ENCODE results near the gene LSM12. TPM values are rescaled to one million over a fixed set of nuclear protein-coding genes. Genes with fewer than 3 reads are reported as not detected.
"Not testable (repeated sequence)": the region's sequence is repeated elsewhere in the genome, so short reads cannot be mapped to it uniquely, and the experiment has no call there.

Gene LSM12
- polyA plus RNA-seq, 1 of the 3 experiments (the other 2 are of a cell fraction) = 26.6 TPM

- Histone ChIP-seq H3K27ac (ENCODE audit: low read depth in 2 of 2, low read length in 1 of 2) (no peak overlapping the region), H3K79me2 (ENCODE audit: insufficient read depth) (peaks cover 96% of the 10 kb centered on the region), H3K27me3 (ENCODE audit: insufficient read depth) (no peaks in the 10 kb centered on the region), H3K4me3 (ENCODE audit: low read depth in 2 of 2, low read length in 1 of 2) (no peak overlapping the region), H3F3A (replicated peaks; ENCODE audit: insufficient read depth) (peaks cover 16% of the 10 kb centered on the region), H3K9me3 (no peaks in the 10 kb centered on the region), H2AFZ (ENCODE audit: low read depth) (no peak overlapping the region), H4K20me1 (ENCODE audit: insufficient read depth) (peaks cover 26% of the 10 kb centered on the region), H3K36me3 (replicated peaks in 1 of 2; ENCODE audit: control insufficient read depth in 1 of 2, insufficient read depth in 2 of 2, low read length in 1 of 2) (peaks cover 23 to 57% of the 10 kb centered on the region in 2 experiments), H3K4me1 (ENCODE audit: control insufficient read depth in 1 of 2, insufficient read depth in 2 of 2, low read depth in 1 of 2, low read length in 1 of 2) (no peaks in the 10 kb centered on the region), H3K9ac (no peak overlapping the region), H3K9me2 (no peaks in the 10 kb centered on the region), H3K4me2 (no peak overlapping the region)
- no peak for DNase-seq
- TF ChIP-seq JUND (IDR thresholded peaks at IDR 0.05) = no peak
- no peak for TF ChIP-seq YY1 (IDR thresholded peaks at IDR 0.05; ENCODE audit: low read depth)
- TF ChIP-seq TCF12 (IDR thresholded peaks at IDR 0.05) = no peak
- no peak for TF ChIP-seq CTCF (IDR thresholded peaks at IDR 0.05)
- no peak for TF ChIP-seq ELF1 (IDR thresholded peaks at IDR 0.05)
- TF ChIP-seq NFIC (IDR thresholded peaks at IDR 0.05; ENCODE audit: borderline replicate concordance) = no peak
- TF ChIP-seq RFX5 (IDR thresholded peaks at IDR 0.05; ENCODE audit: low read length) = no peak
- no peak for TF ChIP-seq FOSL2 (IDR thresholded peaks at IDR 0.05; ENCODE audit: borderline replicate concordance, low read depth)
- 98% methylated on average over 9 of the region's 9 CpGs for WGBS (ENCODE audit: low lambda C conversion rate)
- CTCF ChIA-PET = interaction anchor here (0.9 to 1.4 kb wide), 3 partner anchors 42 to 66 kb away, joined by 3 to 5 read pairs (median 4); no protein-coding TSS in a partner anchor
- POLR2A ChIA-PET = no interaction called here
Measured at GRCh38 chr17:44049294-44050060, 17.0 kb downstream of the LSM12 start.

- POLR2A ChIA-PET; H3K9me2 ChIP-seq; H3K4me2 ChIP-seq; H2AFZ ChIP-seq (ENCODE audit: low read depth); H3K27ac ChIP-seq (ENCODE audit: low read depth in 2 of 2, low read length in 1 of 2); H3K9ac ChIP-seq; H3K4me3 ChIP-seq (ENCODE audit: low read depth in 2 of 2, low read length in 1 of 2); H3K27me3 ChIP-seq (ENCODE audit: insufficient read depth); H3K9me3 ChIP-seq; H3K4me1 ChIP-seq (ENCODE audit: control insufficient read depth in 1 of 2, insufficient read depth in 2 of 2, low read depth in 1 of 2, low read length in 1 of 2); DNase-seq: not testable (repeated sequence)
- CTCF ChIA-PET = interaction anchor here (1.8 kb wide), 1 partner anchor 69 kb away, joined by 3 read pairs; no protein-coding TSS in a partner anchor
- Histone ChIP-seq H3K36me3 (replicated peaks in 1 of 2; ENCODE audit: control insufficient read depth in 1 of 2, insufficient read depth in 2 of 2, low read length in 1 of 2) (peaks cover 16 to 49% of the 10 kb centered on the region in 2 experiments), H3K79me2 (ENCODE audit: insufficient read depth) (peaks cover 98% of the 10 kb centered on the region), H3F3A (replicated peaks; ENCODE audit: insufficient read depth) (peaks cover 32% of the 10 kb centered on the region), H4K20me1 (ENCODE audit: insufficient read depth) (peaks cover 38% of the 10 kb centered on the region)
- 95% methylated on average over 7 of the region's 7 CpGs for WGBS (ENCODE audit: low lambda C conversion rate)
Measured at GRCh38 chr17:44046893-44047292, 19.6 kb downstream of the LSM12 start.

- Histone ChIP-seq H2AFZ (ENCODE audit: low read depth) (no peak overlapping the region), H3K4me1 (ENCODE audit: control insufficient read depth in 1 of 2, insufficient read depth in 2 of 2, low read depth in 1 of 2, low read length in 1 of 2) (peaks cover 0 to 1% of the 10 kb centered on the region in 2 experiments; a peak in 1 of 4 replicates), H3K4me2 (no peak overlapping the region), H3K4me3 (ENCODE audit: low read depth in 2 of 2, low read length in 1 of 2) (no peak overlapping the region), H3K9me2 (no peaks in the 10 kb centered on the region), H4K20me1 (ENCODE audit: insufficient read depth) (peaks cover 52% of the 10 kb centered on the region), H3K27me3 (ENCODE audit: insufficient read depth) (no peaks in the 10 kb centered on the region), H3F3A (replicated peaks; ENCODE audit: insufficient read depth) (peaks cover 39% of the 10 kb centered on the region), H3K36me3 (replicated peaks in 1 of 2; ENCODE audit: control insufficient read depth in 1 of 2, insufficient read depth in 2 of 2, low read length in 1 of 2) (peaks cover 11 to 47% of the 10 kb centered on the region in 2 experiments), H3K27ac (ENCODE audit: low read depth in 2 of 2, low read length in 1 of 2) (no peak overlapping the region), H3K9ac (no peak overlapping the region), H3K9me3 (no peaks in the 10 kb centered on the region), H3K79me2 (ENCODE audit: insufficient read depth) (peaks cover 98% of the 10 kb centered on the region)
- 95% methylated on average over 4 of the region's 4 CpGs for WGBS (ENCODE audit: low lambda C conversion rate)
- POLR2A ChIA-PET = no interaction called here
- CTCF ChIA-PET = interaction anchor here (2.3 kb wide), 1 partner anchor 102 kb away, joined by 10 read pairs; no protein-coding TSS in a partner anchor
- TF ChIP-seq POLR2AphosphoS5 (IDR thresholded peaks at IDR 0.05; ENCODE audit: low read depth, low read length) (no peak), RCOR1 (IDR thresholded peaks at IDR 0.05; ENCODE audit: low read length) (no peak), YY1 (IDR thresholded peaks at IDR 0.05; ENCODE audit: low read depth) (no peak), NRF1 (IDR thresholded peaks at IDR 0.05; ENCODE audit: low read depth, low read length) (no peak), FOXM1 (IDR thresholded peaks at IDR 0.05; ENCODE audit: low read depth) (no peak), FOSL2 (IDR thresholded peaks at IDR 0.05; ENCODE audit: borderline replicate concordance, low read depth) (no peak), GATA2 (CRISPR knock-in tag; IDR thresholded peaks at IDR 0.05) (no peak), RXRA (IDR thresholded peaks at IDR 0.05; ENCODE audit: borderline replicate concordance, low read depth) (no peak), ELF1 (IDR thresholded peaks at IDR 0.05) (no peak), RAD21 (IDR thresholded peaks at IDR 0.05; ENCODE audit: low read length) (no peak), PBX3 (IDR thresholded peaks at IDR 0.05) (no peak)
- DNase-seq = no peak
Measured at GRCh38 chr17:44045486-44045885, 21.0 kb downstream of the LSM12 start.
